ENCODE data around the gene UBE2Q2.
"Not testable (repeated sequence)": the region's sequence is repeated elsewhere in the genome, so short reads cannot be mapped to it uniquely, and the experiment has no call there.

UBE2Q2 gene

GRCh38 chr15:75867449-75867848, 24.2 kb downstream of the UBE2Q2 start:
- peak; percentile 19 for DNase-seq

- no peak for DNase-seq
Observed at GRCh38 chr15:75868019-75868418, 24.8 kb downstream of the UBE2Q2 start.

GRCh38 chr15:75869446-75869845, 26.2 kb downstream of the UBE2Q2 start:
- no peak for DNase-seq

- not testable (repeated sequence) for DNase-seq
Observed at GRCh38 chr15:75871589-75871988, 28.3 kb downstream of the UBE2Q2 start.

- DNase-seq, result no peak
Observed at GRCh38 chr15:75872403-75872990, 29.2 kb downstream of the UBE2Q2 start.

- no peak for DNase-seq
Observed at GRCh38 chr15:75884041-75884440, 40.8 kb downstream of the UBE2Q2 start.

- DNase-seq, result no peak
Observed at GRCh38 chr15:75887178-75887577, 43.9 kb downstream of the UBE2Q2 start.

GRCh38 chr15:75891895-75892294, 48.6 kb downstream of the UBE2Q2 start:
- DNase-seq, result peak; percentile 82

GRCh38 chr15:75895731-75896130, 52.5 kb downstream of the UBE2Q2 start:
- no peak for DNase-seq

- DNase-seq, result no peak
Observed at GRCh38 chr15:75900577-75900976, 57.3 kb downstream of the UBE2Q2 start.

GRCh38 chr15:75902129-75902557, 58.9 kb downstream of the UBE2Q2 start:
- no peak for DNase-seq

- peak; percentile 87 for DNase-seq
Observed at GRCh38 chr15:75903331-75904239, 60.3 kb downstream of the UBE2Q2 start, which contains the start of gene FBXO22. Gene FBXO22, plus strand, starts transcription at chr15:75903878. Its CDS starts 86 bp downstream, at chr15:75903964.

- no peak for DNase-seq
Observed at GRCh38 chr15:75905231-75905630, 62.0 kb downstream of the UBE2Q2 start.

- not testable (repeated sequence) for DNase-seq
Observed at GRCh38 chr15:75910355-75910754, 67.1 kb downstream of the UBE2Q2 start.

- DNase-seq, result no peak
Observed at GRCh38 chr15:75916978-75917377, 73.7 kb downstream of the UBE2Q2 start.

- no peak for DNase-seq
Observed at GRCh38 chr15:75918135-75918534, 74.9 kb downstream of the UBE2Q2 start.

- no peak for DNase-seq
Observed at GRCh38 chr15:75920079-75920478, 76.8 kb downstream of the UBE2Q2 start.

GRCh38 chr15:75921732-75922703, 78.8 kb downstream of the UBE2Q2 start:
- peak; percentile 30 for DNase-seq

- DNase-seq, result no peak
Observed at GRCh38 chr15:75923756-75924155, 80.5 kb downstream of the UBE2Q2 start.

- DNase-seq, result no peak
Observed at GRCh38 chr15:75924576-75924975, 81.3 kb downstream of the UBE2Q2 start.

- DNase-seq, result peak; percentile 16
Observed at GRCh38 chr15:75925440-75925839, 82.2 kb downstream of the UBE2Q2 start.

- no peak for DNase-seq
Observed at GRCh38 chr15:75926931-75927330, 83.7 kb downstream of the UBE2Q2 start.

- no peak for DNase-seq
Observed at GRCh38 chr15:75927601-75928000, 84.4 kb downstream of the UBE2Q2 start.

Measured in MV-4-11 (cell line).